HL-60 (cell line): ENCODE results near the gene EFCAB10.

Source experiments
- DNase-seq, 2 experiments: peaks; one replicate each; pipeline ENCODE4 v3.0.0-alpha.2; 2010 to 2020; ENCODE audit warnings: low read depth in 1 of 2, low spot score in 1 of 2
- H3K27ac ChIP-seq: fragments of 250-450 bp; sonication (Bioruptor Pico); replicated peaks from 2 replicates; pipeline ENCODE4 v1.5.1; 2020; ENCODE audit warnings: mild to moderate bottlenecking, moderate library complexity
- H3K27me3 ChIP-seq: fragments of 250-450 bp; sonication (Bioruptor Pico); 2 replicates; pipeline ENCODE4 v1.5.1; 2021; ENCODE audit warnings: mild to moderate bottlenecking, moderate library complexity; ENCODE audit not compliant: insufficient read depth, poor library complexity, severe bottlenecking
- H3K4me3 ChIP-seq: replicated peaks from 2 replicates; pipeline ENCODE4 v1.5.1; 2011; ENCODE audit warnings: mild to moderate bottlenecking, control low read depth, low read length; ENCODE audit not compliant: insufficient read depth
- CTCF ChIP-seq: IDR thresholded peaks from one replicate; pipeline ENCODE4 v1.5.1; 2011; ENCODE audit warnings: low read length, control low read depth, inconsistent platforms; ENCODE audit not compliant: insufficient read depth
- GABPA ChIP-seq: IDR thresholded peaks from 2 replicates; pipeline ENCODE4 v1.6.1; 2012; ENCODE audit warnings: low read depth
- POLR2AphosphoS5 ChIP-seq: IDR thresholded peaks from 2 replicates; pipeline ENCODE4 v1.6.1; 2012; ENCODE audit warnings: low read depth
- REST ChIP-seq: IDR thresholded peaks from 2 replicates; pipeline ENCODE4 v1.6.1; 2012; ENCODE audit warnings: low read depth; ENCODE audit not compliant: insufficient replicate concordance
- SPI1 ChIP-seq: IDR thresholded peaks from 2 replicates; pipeline ENCODE4 v1.6.1; 2012; ENCODE audit warnings: low read depth, mild to moderate bottlenecking, borderline replicate concordance

EFCAB10 gene

GRCh38 chr7:105614341-105614840 lies 33.1 kb upstream of the EFCAB10 start:
- H3K27me3 ChIP-seq = no peaks in the 10 kb centered on the region
- H3K27ac ChIP-seq = no peak overlapping the region
- no peak overlapping the region for H3K4me3 ChIP-seq
- no peak for DNase-seq
- TF ChIP-seq POLR2AphosphoS5 = no peak
- TF ChIP-seq GABPA = no peak
- TF ChIP-seq SPI1 = peak; percentile 21; the same call in 1 of the 2 replicates
- TF ChIP-seq CTCF = no peak

- no peak for DNase-seq
- no peak overlapping the region for H3K4me3 ChIP-seq
- no peaks in the 10 kb centered on the region for H3K27me3 ChIP-seq
- TF ChIP-seq SPI1 (no peak), REST (no peak), CTCF (no peak), POLR2AphosphoS5 (no peak), GABPA (no peak)
- H3K27ac ChIP-seq = no peak overlapping the region
These were observed 32.5 kb upstream of the EFCAB10 start for GRCh38 chr7:105613611-105614330.

GRCh38 chr7:105612806-105613205 lies 31.5 kb upstream of the EFCAB10 start:
- H3K27me3 ChIP-seq = no peaks in the 10 kb centered on the region
- no peak overlapping the region for H3K27ac ChIP-seq
- no peak overlapping the region for H3K4me3 ChIP-seq
- DNase-seq = no peak
- TF ChIP-seq GABPA (no peak), SPI1 (no peak), POLR2AphosphoS5 (no peak), CTCF (no peak), REST (no peak)
